Subcutaneous abdominal adipose tissue (tissue), 5 donors: ENCODE results near the gene OBP2B.
"Not testable (repeated sequence)": the region's sequence is repeated elsewhere in the genome, so short reads cannot be mapped to it uniquely, and the experiment has no call there.

ENCODE experiments used
- H3K27ac ChIP-seq: one replicate; pipeline ENCODE4 v1.7.0; 2013; ENCODE audit warnings: low read depth, mild to moderate bottlenecking, inconsistent platforms, low read length, moderate library complexity
- H3K27me3 ChIP-seq, 5 donors: one replicate each; pipeline ENCODE4 v1.7.0; 2013; ENCODE audit warnings: low read length in 5 of 5, inconsistent platforms in 1 of 5; ENCODE audit not compliant: control insufficient read depth in 5 of 5, insufficient read depth in 4 of 5
- H3K36me3 ChIP-seq, 5 donors: one replicate each; pipeline ENCODE4 v1.7.0; 2013; ENCODE audit warnings: low read length in 5 of 5; ENCODE audit not compliant: control insufficient read depth in 5 of 5, insufficient read depth in 5 of 5
- H3K4me1 ChIP-seq, 5 donors: one replicate each; pipeline ENCODE4 v1.7.0; 2013; ENCODE audit warnings: low read length in 5 of 5, mild to moderate bottlenecking in 3 of 5, moderate library complexity in 1 of 5; ENCODE audit not compliant: control insufficient read depth in 5 of 5, insufficient read depth in 5 of 5
- H3K4me3 ChIP-seq, 5 donors: one replicate each; pipeline ENCODE4 v1.7.0; 2013; ENCODE audit warnings: low read length in 5 of 5, low read depth in 1 of 5
- H3K9ac ChIP-seq, 5 donors: one replicate each; pipeline ENCODE4 v1.7.0; 2013; ENCODE audit warnings: low read length in 5 of 5, mild to moderate bottlenecking in 4 of 5, moderate library complexity in 3 of 5
- H3K9me3 ChIP-seq, 5 donors: one replicate each; pipeline ENCODE4 v1.7.0; 2013; ENCODE audit warnings: low read length in 5 of 5; ENCODE audit not compliant: control insufficient read depth in 5 of 5
- donor health status: healthy.
- donor health status: healthy.
- donor health status: healthy.
- donor health status: healthy.
- donor health status: healthy.

Gene OBP2B

GRCh38 chr9:133251773-133252172 is 42.7 kb upstream of the OBP2B start:
- peaks cover 2 to 13% (median 6%) of the 10 kb centered on the region in 5 donors for H3K27me3 ChIP-seq
- no peaks in the 10 kb centered on the region for H3K36me3 ChIP-seq
- peak overlapping the region in 1 of 5 donors; percentile 5 for H3K4me3 ChIP-seq
- H3K27ac ChIP-seq, result no peak overlapping the region
- no peak overlapping the region for H3K9ac ChIP-seq
- no peaks in the 10 kb centered on the region for H3K9me3 ChIP-seq
- peaks cover 0 to 21% (median 4%) of the 10 kb centered on the region in 5 donors for H3K4me1 ChIP-seq

- H3K27ac ChIP-seq, H3K9me3 ChIP-seq, H3K4me3 ChIP-seq, H3K36me3 ChIP-seq, H3K9ac ChIP-seq: not testable (repeated sequence)
- peaks cover 2 to 11% (median 9%) of the 10 kb centered on the region in 5 donors for H3K27me3 ChIP-seq
- peaks cover 0 to 17% (median 0%) of the 10 kb centered on the region in 5 donors for H3K4me1 ChIP-seq
Measured at GRCh38 chr9:133251221-133251620, 42.2 kb upstream of the OBP2B start.

- Histone ChIP-seq H3K9ac (no peak overlapping the region), H3K27me3 (peaks cover 2 to 14% (median 9%) of the 10 kb centered on the region in 5 donors), H3K4me1 (peaks cover 0 to 17% (median 0%) of the 10 kb centered on the region in 5 donors), H3K9me3 (no peaks in the 10 kb centered on the region), H3K27ac (no peak overlapping the region), H3K36me3 (no peaks in the 10 kb centered on the region), H3K4me3 (no peak overlapping the region)
Measured at GRCh38 chr9:133250741-133251170, 41.7 kb upstream of the OBP2B start.

GRCh38 chr9:133249337-133249736 is 40.3 kb upstream of the OBP2B start:
- H3K4me1 ChIP-seq, result peaks cover 0 to 17% (median 0%) of the 10 kb centered on the region in 5 donors
- H3K27ac ChIP-seq, result no peak overlapping the region
- H3K27me3 ChIP-seq, result peaks cover 2 to 14% (median 9%) of the 10 kb centered on the region in 5 donors
- no peaks in the 10 kb centered on the region for H3K36me3 ChIP-seq
- no peaks in the 10 kb centered on the region for H3K9me3 ChIP-seq
- no peak overlapping the region for H3K4me3 ChIP-seq
- no peak overlapping the region for H3K9ac ChIP-seq

- H3K4me1 ChIP-seq, result peaks cover 0 to 17% (median 0%) of the 10 kb centered on the region in 5 donors
- H3K9ac ChIP-seq, result no peak overlapping the region
- no peak overlapping the region for H3K27ac ChIP-seq
- peaks cover 2 to 14% (median 9%) of the 10 kb centered on the region in 5 donors for H3K27me3 ChIP-seq
- no peaks in the 10 kb centered on the region for H3K9me3 ChIP-seq
- no peak overlapping the region for H3K4me3 ChIP-seq
- H3K36me3 ChIP-seq, result no peaks in the 10 kb centered on the region
Measured at GRCh38 chr9:133248726-133249295, 39.8 kb upstream of the OBP2B start.

- H3K27me3 ChIP-seq, result peaks cover 2 to 14% (median 9%) of the 10 kb centered on the region in 5 donors
- H3K4me1 ChIP-seq, result peaks cover 0 to 12% (median 0%) of the 10 kb centered on the region in 5 donors
- H3K27ac ChIP-seq, result no peak overlapping the region
- no peaks in the 10 kb centered on the region for H3K36me3 ChIP-seq
- no peak overlapping the region for H3K4me3 ChIP-seq
- no peaks in the 10 kb centered on the region for H3K9me3 ChIP-seq
- no peak overlapping the region for H3K9ac ChIP-seq
Measured at GRCh38 chr9:133247632-133248031, 38.6 kb upstream of the OBP2B start.

DNA sequence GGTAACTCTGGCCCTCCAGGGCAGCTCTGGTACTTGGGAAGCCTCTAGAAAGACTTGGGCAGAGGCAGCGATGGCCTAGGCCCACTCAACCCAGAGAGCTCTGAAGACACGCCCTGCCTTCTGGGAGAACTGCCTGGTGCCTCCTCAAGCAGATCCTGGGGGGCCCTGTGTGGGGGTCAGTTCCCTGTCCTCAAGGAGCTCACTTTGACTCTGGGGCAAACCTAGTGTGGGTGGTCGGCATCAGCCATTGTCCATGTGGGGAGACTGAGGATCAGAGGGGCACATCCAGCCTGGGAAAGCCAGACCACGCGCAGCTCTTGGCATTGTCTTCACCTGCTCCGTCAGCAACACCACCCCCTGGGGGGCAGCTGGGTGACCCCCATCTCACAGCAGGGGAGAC is 37.9 kb upstream of the OBP2B start:
- Histone ChIP-seq H3K4me3 (no peak overlapping the region), H3K27me3 (peaks cover 2 to 14% (median 9%) of the 10 kb centered on the region in 5 donors), H3K27ac (no peak overlapping the region), H3K4me1 (peaks cover 0 to 5% (median 0%) of the 10 kb centered on the region in 5 donors), H3K9ac (no peak overlapping the region), H3K9me3 (no peaks in the 10 kb centered on the region), H3K36me3 (no peaks in the 10 kb centered on the region)

GRCh38 chr9:133246562-133246961 is 37.5 kb upstream of the OBP2B start:
- Histone ChIP-seq H3K4me3 (no peak overlapping the region), H3K27ac (no peak overlapping the region), H3K9me3 (no peaks in the 10 kb centered on the region), H3K4me1 (peaks cover 0 to under 1% (median 0%) of the 10 kb centered on the region in 5 donors), H3K9ac (no peak overlapping the region), H3K36me3 (no peaks in the 10 kb centered on the region), H3K27me3 (peaks cover 2 to 11% (median 9%) of the 10 kb centered on the region in 5 donors)

GRCh38 chr9:133242991-133243390 is 33.9 kb upstream of the OBP2B start:
- no peak overlapping the region for H3K4me3 ChIP-seq
- no peak overlapping the region for H3K27ac ChIP-seq
- H3K9ac ChIP-seq, result no peak overlapping the region
- H3K27me3 ChIP-seq, result peaks cover 2 to 9% (median 5%) of the 10 kb centered on the region in 5 donors
- H3K9me3 ChIP-seq, result no peaks in the 10 kb centered on the region
- no peaks in the 10 kb centered on the region for H3K36me3 ChIP-seq
- peaks cover 3 to 17% (median 14%) of the 10 kb centered on the region in 5 donors for H3K4me1 ChIP-seq

DNA sequence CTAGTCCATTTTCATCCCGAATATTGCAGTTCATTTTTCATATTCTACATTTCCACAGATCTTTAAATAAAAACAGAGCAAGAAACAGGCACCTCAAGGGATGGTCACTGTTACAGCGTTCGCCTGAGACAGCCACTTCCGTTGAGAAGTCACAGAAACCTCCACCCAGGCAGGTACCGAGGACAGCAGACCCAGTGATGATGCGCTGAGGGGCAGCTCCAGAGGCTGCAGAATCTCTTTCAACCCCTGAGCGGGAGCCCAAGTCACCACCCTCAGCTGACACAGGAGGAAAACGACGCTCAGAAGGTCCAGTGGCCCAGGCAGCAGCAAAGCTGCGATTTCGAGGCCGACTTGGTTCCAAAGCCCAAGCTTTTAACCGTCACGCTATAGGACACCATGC is 33.2 kb upstream of the OBP2B start:
- H3K36me3 ChIP-seq, result no peaks in the 10 kb centered on the region
- H3K9me3 ChIP-seq, result no peaks in the 10 kb centered on the region
- no peak overlapping the region for H3K4me3 ChIP-seq
- H3K4me1 ChIP-seq, result peaks cover 7 to 22% (median 19%) of the 10 kb centered on the region in 5 donors
- no peak overlapping the region for H3K27ac ChIP-seq
- no peak overlapping the region for H3K9ac ChIP-seq
- peaks cover 2 to 9% (median 5%) of the 10 kb centered on the region in 5 donors for H3K27me3 ChIP-seq
